OCI-LY3 (cell line): Measurements from ENCODE around the gene KLHDC9.
"Not testable (repeated sequence)": the region's sequence is repeated elsewhere in the genome, so short reads cannot be mapped to it uniquely, and the experiment has no call there.

Source experiments
- EZH2phosphoT487 ChIP-seq: fragments of 200-600 bp; shearing (Covaris generic); IDR thresholded peaks from 2 replicates; pipeline ENCODE4 v1.6.1; 2018; ENCODE audit warnings: antibody characterized with exemption, mixed run types, low read depth
- TF ChIP-seq, protein P1 (sequence below): fragments of 200-600, 300-600 bp; sonication (generic); IDR thresholded peaks from 2 replicates; pipeline ENCODE4 v1.5.1; 2014; ENCODE audit warnings: antibody characterized with exemption, low read length, low read depth

DNA sequence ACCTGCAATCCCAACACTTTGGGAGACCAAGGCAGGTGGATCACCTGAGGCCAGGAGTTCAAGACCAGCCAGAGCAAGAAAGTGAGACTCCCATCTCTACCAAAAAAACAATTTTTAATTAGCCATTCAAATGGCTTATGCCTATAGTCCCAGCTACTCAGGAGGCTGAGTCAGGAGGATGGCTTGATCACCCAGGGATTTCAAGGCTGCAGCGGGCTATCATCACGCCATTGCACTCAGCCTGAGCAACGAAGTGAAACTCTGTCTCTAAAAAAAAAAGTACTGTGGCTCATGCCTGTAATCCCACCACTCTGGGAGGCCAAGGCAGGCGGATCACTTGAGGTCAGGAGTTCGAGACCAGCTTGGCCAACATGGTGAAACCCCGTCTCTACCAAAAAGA, 17.8 kb downstream of the KLHDC9 start:
- TF ChIP-seq, protein P1, sequence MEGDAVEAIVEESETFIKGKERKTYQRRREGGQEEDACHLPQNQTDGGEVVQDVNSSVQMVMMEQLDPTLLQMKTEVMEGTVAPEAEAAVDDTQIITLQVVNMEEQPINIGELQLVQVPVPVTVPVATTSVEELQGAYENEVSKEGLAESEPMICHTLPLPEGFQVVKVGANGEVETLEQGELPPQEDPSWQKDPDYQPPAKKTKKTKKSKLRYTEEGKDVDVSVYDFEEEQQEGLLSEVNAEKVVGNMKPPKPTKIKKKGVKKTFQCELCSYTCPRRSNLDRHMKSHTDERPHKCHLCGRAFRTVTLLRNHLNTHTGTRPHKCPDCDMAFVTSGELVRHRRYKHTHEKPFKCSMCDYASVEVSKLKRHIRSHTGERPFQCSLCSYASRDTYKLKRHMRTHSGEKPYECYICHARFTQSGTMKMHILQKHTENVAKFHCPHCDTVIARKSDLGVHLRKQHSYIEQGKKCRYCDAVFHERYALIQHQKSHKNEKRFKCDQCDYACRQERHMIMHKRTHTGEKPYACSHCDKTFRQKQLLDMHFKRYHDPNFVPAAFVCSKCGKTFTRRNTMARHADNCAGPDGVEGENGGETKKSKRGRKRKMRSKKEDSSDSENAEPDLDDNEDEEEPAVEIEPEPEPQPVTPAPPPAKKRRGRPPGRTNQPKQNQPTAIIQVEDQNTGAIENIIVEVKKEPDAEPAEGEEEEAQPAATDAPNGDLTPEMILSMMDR: not testable (repeated sequence)
- TF ChIP-seq EZH2phosphoT487: not testable (repeated sequence)
